Peyer's patch (tissue), 4 donors: ENCODE data around the gene GARIN5B. TPM values are rescaled to one million over a fixed set of nuclear protein-coding genes. Genes with fewer than 3 reads are reported as not detected.
"Not testable (repeated sequence)": the region's sequence is repeated elsewhere in the genome, so short reads cannot be mapped to it uniquely, and the experiment has no call there.

Experiments
- DNase-seq, 3 donors: peaks; one replicate each; pipeline ENCODE4 v3.0.0-alpha.2; 2017 to 2019
- H3K27ac ChIP-seq, 4 donors: fragments of 200-600 bp; sonication (generic); one replicate each; pipeline ENCODE4 v1.5.1; 2016 to 2019
- H3K27me3 ChIP-seq, 2 donors: fragments of 200-600 bp; sonication (generic); one replicate each; pipeline ENCODE4 v1.5.1; 2019
- H3K36me3 ChIP-seq, 3 donors: fragments of 200-600 bp; sonication (generic); one replicate each; pipeline ENCODE4 v1.5.1; 2016 to 2019
- H3K4me1 ChIP-seq, 4 donors: fragments of 200-600 bp; sonication (generic); one replicate each; pipeline ENCODE4 v1.5.1; 2016 to 2019
- H3K4me3 ChIP-seq, 4 donors: fragments of 200-600 bp; sonication (generic); 1 replicate in 3 of 4; 2 replicates in 1 of 4; pipeline ENCODE4 v1.5.1; 2016 to 2019; ENCODE audit warnings: mild to moderate bottlenecking in 1 of 4
- H3K9me3 ChIP-seq, 4 donors: fragments of 200-600 bp; sonication (generic); one replicate each; pipeline ENCODE4 v1.5.1; 2016 to 2019; ENCODE audit warnings: mild to moderate bottlenecking in 1 of 4
- POLR2A ChIP-seq, 2 donors: fragments of 450-650 bp; IDR thresholded peaks; one replicate each; pipeline ENCODE4 v1.5.1; 2017; ENCODE audit warnings: antibody characterized with exemption in 2 of 2, mild to moderate bottlenecking in 2 of 2, moderate library complexity in 2 of 2
- total RNA-seq, 4 donors: library from RNA; depleted of rRNA; stranded (reverse); fragments of >200 nt; gene quantifications; one replicate each; pipeline ENCODE4 v1.1.0, GENCODE V29; 2016
- TF ChIP-seq, protein P1 (sequence below), 6 experiments: fragments of 450-650 bp in 4 of 6; fragments of 200-600 bp in 2 of 6; sonication (generic) in 1 of 6; IDR thresholded peaks; one replicate each; pipeline ENCODE4 v1.5.1; 2017 to 2019; ENCODE audit warnings: antibody characterized with exemption in 6 of 6, mild to moderate bottlenecking in 3 of 6, moderate library complexity in 1 of 6

The GARIN5B gene
- total RNA-seq, 4 donors from 2014 or later: not detected

DNA sequence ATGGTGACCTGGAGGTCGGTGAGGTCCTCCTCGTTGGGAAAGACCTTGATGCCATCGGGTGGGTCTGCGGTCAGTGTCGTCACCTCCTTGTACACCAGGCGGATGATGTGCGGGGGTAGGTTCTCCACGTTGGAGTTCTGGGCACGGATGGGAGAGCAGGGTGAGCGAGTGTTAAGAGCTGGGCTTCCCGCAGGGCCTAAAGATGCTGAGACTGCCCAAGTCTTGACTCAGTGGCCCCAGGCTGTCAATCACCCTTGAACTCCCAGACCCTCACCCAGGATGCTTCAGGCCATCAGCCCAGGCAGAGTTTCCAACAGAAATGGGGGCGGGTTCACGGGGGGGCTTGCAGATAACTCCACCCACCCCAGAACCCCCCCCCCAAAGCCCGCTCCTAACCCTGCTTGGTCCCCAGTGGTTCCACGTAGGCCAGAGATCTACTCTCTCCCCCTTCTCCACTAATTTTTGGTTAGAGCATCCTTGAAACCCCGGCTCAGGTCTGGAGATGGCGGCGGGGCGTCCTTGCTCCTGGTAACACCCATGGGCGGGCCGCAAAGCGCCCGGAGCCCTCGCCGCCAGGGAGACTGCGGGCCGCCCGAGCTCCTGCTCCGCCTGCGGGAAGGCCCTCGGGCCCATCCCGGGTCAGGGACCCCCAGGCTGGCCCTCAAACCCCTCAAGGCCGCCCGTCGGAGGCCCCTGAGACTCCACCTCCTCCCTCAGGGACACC, 43.9 kb upstream of the GARIN5B start:
- Histone ChIP-seq H3K36me3 (peaks cover 0 to 36% (median 0%) of the 10 kb centered on the region in 3 donors), H3K27ac (peak overlapping the region; percentile 90 to 96 (median 95)), H3K9me3 (no peaks in the 10 kb centered on the region), H3K4me3 (peak overlapping the region; percentile 81 to 93 (median 90)), H3K27me3 (no peaks in the 10 kb centered on the region), H3K4me1 (peaks cover 6 to 18% (median 9%) of the 10 kb centered on the region in 4 donors)
- DNase-seq: peak in 2 of 3 donors; percentile 67 to 70
- no peak for TF ChIP-seq POLR2A (IDR thresholded peaks at IDR 0.05)
- TF ChIP-seq, protein P1, sequence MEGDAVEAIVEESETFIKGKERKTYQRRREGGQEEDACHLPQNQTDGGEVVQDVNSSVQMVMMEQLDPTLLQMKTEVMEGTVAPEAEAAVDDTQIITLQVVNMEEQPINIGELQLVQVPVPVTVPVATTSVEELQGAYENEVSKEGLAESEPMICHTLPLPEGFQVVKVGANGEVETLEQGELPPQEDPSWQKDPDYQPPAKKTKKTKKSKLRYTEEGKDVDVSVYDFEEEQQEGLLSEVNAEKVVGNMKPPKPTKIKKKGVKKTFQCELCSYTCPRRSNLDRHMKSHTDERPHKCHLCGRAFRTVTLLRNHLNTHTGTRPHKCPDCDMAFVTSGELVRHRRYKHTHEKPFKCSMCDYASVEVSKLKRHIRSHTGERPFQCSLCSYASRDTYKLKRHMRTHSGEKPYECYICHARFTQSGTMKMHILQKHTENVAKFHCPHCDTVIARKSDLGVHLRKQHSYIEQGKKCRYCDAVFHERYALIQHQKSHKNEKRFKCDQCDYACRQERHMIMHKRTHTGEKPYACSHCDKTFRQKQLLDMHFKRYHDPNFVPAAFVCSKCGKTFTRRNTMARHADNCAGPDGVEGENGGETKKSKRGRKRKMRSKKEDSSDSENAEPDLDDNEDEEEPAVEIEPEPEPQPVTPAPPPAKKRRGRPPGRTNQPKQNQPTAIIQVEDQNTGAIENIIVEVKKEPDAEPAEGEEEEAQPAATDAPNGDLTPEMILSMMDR (IDR thresholded peaks at IDR 0.05): no peak

DNA sequence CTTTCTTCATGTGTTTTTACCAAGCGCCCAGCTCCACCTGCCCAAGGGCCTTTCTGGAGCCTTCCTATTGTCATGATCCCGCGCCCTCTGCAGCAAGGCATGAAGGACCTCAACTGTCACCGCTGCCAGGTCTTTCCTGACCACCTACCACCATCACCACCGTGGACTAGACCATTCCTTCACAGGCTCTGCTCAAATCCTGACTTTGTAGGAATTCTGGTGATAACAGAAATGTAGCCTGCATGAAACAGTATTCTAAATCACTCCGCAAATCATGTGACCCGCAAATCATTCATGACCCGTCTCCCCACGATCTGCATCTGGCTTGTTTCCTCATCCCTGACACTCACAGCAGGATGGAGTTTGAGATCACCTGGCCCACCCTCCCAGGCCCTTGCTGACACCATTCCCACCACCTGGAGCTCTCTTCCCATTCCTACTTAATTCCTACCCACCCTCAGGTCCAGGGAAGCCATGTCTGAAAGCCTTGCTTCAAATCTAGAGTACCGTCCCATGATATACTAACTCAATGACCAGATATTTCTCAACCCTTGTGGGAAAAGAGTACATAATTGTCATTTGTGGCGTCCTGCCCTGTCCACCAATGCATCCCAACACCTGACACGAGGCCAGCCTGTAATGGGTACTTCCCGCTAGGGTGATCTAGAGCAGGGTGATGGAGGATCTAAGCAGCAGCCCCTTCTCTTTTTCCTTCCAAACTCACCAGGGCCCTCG, 43.2 kb upstream of the GARIN5B start:
- DNase-seq: no peak
- no peak overlapping the region for H3K27ac ChIP-seq
- H3K4me1 ChIP-seq: peaks cover 6 to 18% (median 9%) of the 10 kb centered on the region in 4 donors
- TF ChIP-seq POLR2A (IDR thresholded peaks at IDR 0.05): no peak
- TF ChIP-seq, protein P1 (IDR thresholded peaks at IDR 0.05): no peak
- peak overlapping the region in 2 of 4 donors; percentile 91 to 93 for H3K4me3 ChIP-seq
- H3K9me3 ChIP-seq: no peaks in the 10 kb centered on the region
- H3K36me3 ChIP-seq: peaks cover 0 to 44% (median 0%) of the 10 kb centered on the region in 3 donors
- H3K27me3 ChIP-seq: no peaks in the 10 kb centered on the region

DNA sequence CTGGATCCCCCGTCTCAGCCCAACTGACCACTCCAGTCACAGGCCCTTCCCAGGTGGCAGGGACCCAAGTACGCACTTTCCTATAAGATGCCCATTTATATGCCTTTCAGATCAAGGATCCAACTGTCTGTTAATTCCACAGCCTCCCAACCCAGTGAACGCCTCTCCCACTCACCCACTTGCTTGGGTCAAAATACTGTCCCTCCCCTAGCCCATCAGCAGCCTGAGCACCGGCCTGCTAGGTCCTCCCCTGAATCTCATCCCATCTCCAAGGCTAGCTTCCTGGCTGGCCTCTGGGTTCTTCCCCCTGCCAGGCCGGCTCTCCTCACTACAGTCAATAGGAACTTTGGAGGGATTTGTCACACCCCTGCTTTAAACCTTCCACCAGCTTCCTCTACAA, 42.6 kb upstream of the GARIN5B start:
- TF ChIP-seq POLR2A (IDR thresholded peaks at IDR 0.05): no peak
- TF ChIP-seq, protein P1 (IDR thresholded peaks at IDR 0.05): no peak
- Histone ChIP-seq H3K4me1 (peaks cover 6 to 18% (median 9%) of the 10 kb centered on the region in 4 donors), H3K27me3 (no peaks in the 10 kb centered on the region), H3K4me3 (no peak overlapping the region), H3K27ac (no peak overlapping the region), H3K36me3 (peaks cover 0 to 50% (median 0%) of the 10 kb centered on the region in 3 donors), H3K9me3 (no peaks in the 10 kb centered on the region)
- no peak for DNase-seq

DNA sequence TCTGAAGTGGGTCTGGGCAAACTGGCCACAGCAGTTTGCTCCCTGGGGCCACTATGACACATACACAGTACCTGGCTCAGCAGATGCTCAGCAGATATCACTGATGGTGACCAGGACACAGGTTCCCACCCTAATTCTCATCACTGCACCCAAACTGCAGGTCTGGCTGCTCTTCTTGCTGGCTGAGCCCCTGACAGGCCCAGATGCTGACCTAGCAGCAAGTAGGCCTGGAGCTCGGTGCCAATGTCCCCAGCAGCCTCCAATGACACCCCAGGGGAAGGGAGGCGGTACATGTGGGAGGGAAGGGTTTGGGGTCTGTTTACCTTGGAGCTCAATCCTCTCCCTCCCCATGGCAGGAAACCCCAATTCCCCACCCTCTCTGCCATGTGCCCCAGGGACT, 39.4 kb upstream of the GARIN5B start:
- no peak overlapping the region for H3K4me3 ChIP-seq
- H3K27ac ChIP-seq: no peak overlapping the region
- H3K4me1 ChIP-seq: peaks cover 6 to 18% (median 9%) of the 10 kb centered on the region in 4 donors
- TF ChIP-seq, protein P1 (IDR thresholded peaks at IDR 0.05): no peak
- TF ChIP-seq POLR2A (IDR thresholded peaks at IDR 0.05): no peak
- H3K36me3 ChIP-seq: peaks cover 0 to 54% (median 0%) of the 10 kb centered on the region in 3 donors
- no peak for DNase-seq
- no peaks in the 10 kb centered on the region for H3K27me3 ChIP-seq
- H3K9me3 ChIP-seq: no peaks in the 10 kb centered on the region

DNA sequence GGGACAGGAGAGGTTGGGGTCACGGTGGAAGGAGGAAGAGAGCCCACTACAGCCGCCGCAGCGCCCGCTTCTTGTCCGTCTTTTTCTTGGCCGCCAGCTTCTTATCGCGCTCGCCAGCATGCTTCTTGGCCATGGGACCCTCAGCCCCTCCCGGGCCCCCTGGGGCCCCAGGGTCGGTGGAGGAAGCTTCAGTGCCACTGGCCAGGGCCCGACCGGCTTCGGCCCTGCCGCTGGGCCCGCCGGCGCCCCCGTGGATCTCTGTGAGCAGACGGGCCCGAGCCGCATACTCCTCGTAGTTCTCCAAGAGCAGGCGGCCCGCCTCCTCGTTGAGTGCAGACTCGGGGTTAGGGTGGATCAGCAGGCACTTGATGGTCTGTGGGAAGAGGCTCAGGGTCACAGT, 38.3 kb upstream of the GARIN5B start:
- peaks cover 2 to 11% (median 3%) of the 10 kb centered on the region in 4 donors for H3K4me1 ChIP-seq
- not testable (repeated sequence) for H3K9me3 ChIP-seq, H3K27ac ChIP-seq, H3K27me3 ChIP-seq, H3K4me3 ChIP-seq, DNase-seq
- H3K36me3 ChIP-seq: peaks cover 0 to 54% (median 0%) of the 10 kb centered on the region in 3 donors
